GM12878 (cell line): ENCODE results near the gene TBC1D32. TPM values are rescaled to one million over a fixed set of nuclear protein-coding genes. Genes with fewer than 3 reads are reported as not detected.

Experiments
- ATAC-seq: fragments of 200-7000 bp; cut with Tn5 transposase; 3 replicates; pipeline ENCODE4 v1.9.1; 2020; ENCODE audit warnings: mild to moderate bottlenecking, moderate library complexity
- BruUV-seq: library from RNA; stranded (reverse); fragments of 400-500 nt; replicated peaks from 2 replicates; lab custom pipeline; 2021; lab: Mats Ljungman, UMichigan
- CTCF ChIA-PET: fragments of 300-600 bp; sonication (Branson Sonifier 250); formaldehyde crosslinking; extraction: SDS; loops from one replicate; lab custom pipeline; 2021; ENCODE audit warnings: inconsistent platforms; lab: Yijun Ruan, JAX
- POLR2A ChIA-PET: fragments of 350-600 bp; formaldehyde crosslinking; extraction: SDS; loops from one replicate; lab custom pipeline; 2021; ENCODE audit warnings: inconsistent platforms; lab: Charles Lee
- RAD21 ChIA-PET: fragments of 300-600 bp; sonication (Branson Sonifier 250); formaldehyde crosslinking; loops from one replicate; lab custom pipeline; 2023; ENCODE audit warnings: antibody characterized with exemption; ENCODE audit not compliant: unreplicated experiment; lab: Charles Lee
- SMC1A ChIA-PET: fragments of 300-600 bp; sonication (Branson Sonifier 250); formaldehyde crosslinking; loops from one replicate; lab custom pipeline; 2023; ENCODE audit not compliant: unreplicated experiment, uncharacterized antibody; lab: Charles Lee
- DNase-seq: peaks from one replicate; pipeline ENCODE4 v3.0.0-alpha.2; 2011; ENCODE audit warnings: low read depth, low spot score
- FAIRE-seq: peaks from 3 replicates; lab custom pipeline; 2011; peaks lifted over from hg19 to GRCh38; lab: Jason Lieb, UNC
- H2AFZ ChIP-seq: 2 replicates; pipeline ENCODE4 v1.6.0; 2011; ENCODE audit warnings: low read depth, low read length, control low read depth; ENCODE audit not compliant: control insufficient read depth
- H3K27ac ChIP-seq: 2 replicates; pipeline ENCODE4 v1.5.1; 2011; ENCODE audit warnings: control low read depth; ENCODE audit not compliant: control insufficient read depth, insufficient read depth
- H3K27me3 ChIP-seq, 2 experiments: replicated peaks in 1 of 2; 2 replicates each; pipeline versions ENCODE4 v1.6.0 to v1.6.1; 2011; ENCODE audit warnings: low read length in 1 of 2; ENCODE audit not compliant: control insufficient read depth in 2 of 2, insufficient read depth in 2 of 2
- H3K36me3 ChIP-seq, 2 experiments: 2 replicates each; pipeline ENCODE4 v1.5.1; 2011; ENCODE audit warnings: low read length in 1 of 2; ENCODE audit not compliant: control insufficient read depth in 2 of 2, insufficient read depth in 2 of 2
- H3K4me1 ChIP-seq: 2 replicates; pipeline ENCODE4 v1.6.1; 2011; ENCODE audit warnings: mild to moderate bottlenecking, low read length, moderate library complexity, mixed read lengths; ENCODE audit not compliant: control insufficient read depth, insufficient read depth
- H3K4me2 ChIP-seq: 2 replicates; pipeline ENCODE4 v1.6.0; 2011; ENCODE audit warnings: control low read depth; ENCODE audit not compliant: control insufficient read depth, insufficient read depth
- H3K4me3 ChIP-seq: fragments of 200-600 bp; sonication (generic); 2 replicates; pipeline ENCODE4 v1.5.1; 2016
- H3K79me2 ChIP-seq: 2 replicates; pipeline ENCODE4 v1.6.0; 2011; ENCODE audit warnings: low read length; ENCODE audit not compliant: control insufficient read depth, insufficient read depth
- H3K9ac ChIP-seq: 2 replicates; pipeline ENCODE4 v1.8.0; 2011; ENCODE audit warnings: low read length, control low read depth, mixed read lengths; ENCODE audit not compliant: control insufficient read depth, insufficient read depth
- H3K9me3 ChIP-seq: replicated peaks from 3 replicates; pipeline ENCODE4 v1.5.1; 2011; ENCODE audit warnings: mild to moderate bottlenecking, low read length; ENCODE audit not compliant: control insufficient read depth, insufficient read depth
- H4K20me1 ChIP-seq: 2 replicates; pipeline ENCODE4 v1.6.0; 2011; ENCODE audit not compliant: control insufficient read depth, insufficient read depth
- EED ChIP-seq: sonication (generic); IDR thresholded peaks from 2 replicates; pipeline ENCODE4 v1.6.1; 2016; ENCODE audit warnings: antibody characterized with exemption, low read depth
- EGR1 ChIP-seq, 2 experiments: IDR thresholded peaks; 1 replicate in 1 of 2; 2 replicates in 1 of 2; pipeline ENCODE4 v1.6.1; 2011 to 2012; ENCODE audit warnings: low read depth in 2 of 2, low read length in 2 of 2, borderline replicate concordance in 1 of 2, mild to moderate bottlenecking in 1 of 2, moderate library complexity in 1 of 2
- EP300 ChIP-seq, 2 experiments: fragments of 150-350 bp in 1 of 2; IDR thresholded peaks; 2 replicates each; pipeline ENCODE4 v1.6.1; 2011 to 2012; ENCODE audit warnings: low read depth in 2 of 2, low read length in 2 of 2, borderline replicate concordance in 1 of 2, improper control_type of control experiment in 1 of 2, inconsistent platforms in 1 of 2; ENCODE audit not compliant: control insufficient read depth in 1 of 2
- IRF4 ChIP-seq: IDR thresholded peaks from 2 replicates; pipeline ENCODE4 v1.6.1; 2011; ENCODE audit warnings: low read depth, low read length
- MEF2B ChIP-seq: fragments of 450-650 bp; IDR thresholded peaks from 2 replicates; pipeline ENCODE4 v1.6.1; 2018; ENCODE audit warnings: mild to moderate bottlenecking, moderate library complexity; ENCODE audit not compliant: partially characterized antibody, poor library complexity, severe bottlenecking
- MTA2 ChIP-seq: fragments of 450-650 bp; IDR thresholded peaks from 2 replicates; pipeline ENCODE4 v1.6.1; 2016; ENCODE audit warnings: low read depth, mild to moderate bottlenecking, moderate library complexity
- NBN ChIP-seq: fragments of 450-650 bp; IDR thresholded peaks from 2 replicates; pipeline ENCODE4 v1.6.1; 2016
- POLR2AphosphoS2 ChIP-seq: IDR thresholded peaks from 2 replicates; pipeline ENCODE4 v1.6.1; 2011; ENCODE audit warnings: low read depth, mild to moderate bottlenecking, low read length, improper control_type of control experiment, moderate library complexity
- RAD21 ChIP-seq: IDR thresholded peaks from 2 replicates; pipeline ENCODE4 v1.6.1; 2011; ENCODE audit warnings: mild to moderate bottlenecking, low read depth, low read length, moderate library complexity; ENCODE audit not compliant: insufficient read depth
- RCOR1 ChIP-seq: conservative IDR thresholded peaks from 2 replicates; pipeline ENCODE4 v1.6.1; 2012; ENCODE audit warnings: low read depth, low read length, improper control_type of control experiment
- ZNF217 ChIP-seq: fragments of 450-650 bp; IDR thresholded peaks from 2 replicates; pipeline ENCODE4 v1.6.1; 2017; ENCODE audit warnings: antibody characterized with exemption, mild to moderate bottlenecking
- in situ Hi-C: fragments of 300-500 bp; cut with MboI; formaldehyde crosslinking; loops from 9 replicates; pipeline ENCODE4 v1.14.3; 2018; ENCODE audit warnings: mixed read lengths
- intact Hi-C: fragments of 100-400 bp; cut with micrococcal nuclease; formaldehyde crosslinking; loops from one replicate; pipeline ENCODE4 v1.14.2; 2022; ENCODE audit not compliant: unreplicated experiment
- polyA plus RNA-seq, 11 experiments: library from polyadenylated mRNA; depleted of rRNA in 4 of 11; unstranded in 6 of 11; stranded (reverse) in 5 of 11; fragments of >200 nt; fragmentation: Nextera tagmentation in 4 of 11; fragmentation: Illumina TruSeq in 1 of 11; extraction: Ambion mirVana in 4 of 11; extraction: Trizol in 1 of 11; gene quantifications; 1 replicate in 1 of 11; 2 replicates in 10 of 11; pipeline versions ENCODE4 v1.2.1 to v1.2.3, GENCODE V29; 2011 to 2016; ENCODE audit warnings: inconsistent platforms in 2 of 11, missing spikeins in 2 of 11, low read depth in 1 of 11
- total RNA-seq, 4 experiments: library from RNA; depleted of rRNA in 3 of 4; stranded (reverse); fragments of >200 nt in 3 of 4; fragmentation: Illumina TruSeq in 1 of 4; extraction: Trizol in 1 of 4; gene quantifications; 2 replicates each; pipeline versions ENCODE4 v1.2.1 to v1.2.3, GENCODE V29; 2013 to 2021
- TF ChIP-seq, protein P1 (sequence below): fragments of 450-650 bp; IDR thresholded peaks from 2 replicates; pipeline ENCODE4 v1.6.1; 2018; ENCODE audit warnings: mild to moderate bottlenecking, low read depth, moderate library complexity; ENCODE audit not compliant: partially characterized antibody
- TF ChIP-seq, protein P2 (sequence below): fragments of 450-650 bp; IDR thresholded peaks from 2 replicates; pipeline ENCODE4 v1.6.1; 2017; ENCODE audit warnings: borderline replicate concordance

The TBC1D32 gene
- total and polyA plus RNA-seq, 10 of the 15 experiments (the other 5 are each of a cell fraction or from before 2014, with no cell fraction given), result 2.2 to 10.2 (median 4.1) TPM

DNA sequence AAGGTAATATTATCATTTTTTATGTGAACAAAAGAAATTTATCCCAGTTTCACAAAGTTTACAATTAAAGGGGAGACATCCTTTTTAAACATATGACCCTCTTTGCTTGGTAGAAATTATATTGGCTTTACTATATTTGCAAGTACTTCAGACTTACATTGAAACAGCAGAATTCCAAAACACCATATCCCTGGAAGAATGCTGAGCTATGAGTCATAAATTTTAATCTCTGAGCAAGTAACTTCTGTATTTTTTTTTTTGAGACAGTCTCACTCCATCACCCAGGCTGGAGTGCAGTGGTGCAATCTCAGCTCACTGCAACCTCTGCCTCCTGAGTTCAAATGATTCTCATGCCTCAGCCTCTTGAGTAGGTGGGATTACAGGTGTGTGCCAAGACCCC, 240.4 kb downstream of the TBC1D32 start:
- Histone ChIP-seq H4K20me1 (no peaks in the 10 kb centered on the region), H3K9ac (no peak overlapping the region), H3K36me3 (no peaks in the 10 kb centered on the region), H3K79me2 (no peaks in the 10 kb centered on the region), H3K4me1 (no peaks in the 10 kb centered on the region), H3K4me2 (no peak overlapping the region)
- DNase-seq (no peak), FAIRE-seq (no peak)
- ChIA-PET RAD21 (no interaction called here), CTCF (no interaction called here)
- BruUV-seq, result no TSS peak
- no peak for TF ChIP-seq MEF2B
- no peak for TF ChIP-seq RAD21
- no peak for TF ChIP-seq NBN
- TF ChIP-seq, protein P1, sequence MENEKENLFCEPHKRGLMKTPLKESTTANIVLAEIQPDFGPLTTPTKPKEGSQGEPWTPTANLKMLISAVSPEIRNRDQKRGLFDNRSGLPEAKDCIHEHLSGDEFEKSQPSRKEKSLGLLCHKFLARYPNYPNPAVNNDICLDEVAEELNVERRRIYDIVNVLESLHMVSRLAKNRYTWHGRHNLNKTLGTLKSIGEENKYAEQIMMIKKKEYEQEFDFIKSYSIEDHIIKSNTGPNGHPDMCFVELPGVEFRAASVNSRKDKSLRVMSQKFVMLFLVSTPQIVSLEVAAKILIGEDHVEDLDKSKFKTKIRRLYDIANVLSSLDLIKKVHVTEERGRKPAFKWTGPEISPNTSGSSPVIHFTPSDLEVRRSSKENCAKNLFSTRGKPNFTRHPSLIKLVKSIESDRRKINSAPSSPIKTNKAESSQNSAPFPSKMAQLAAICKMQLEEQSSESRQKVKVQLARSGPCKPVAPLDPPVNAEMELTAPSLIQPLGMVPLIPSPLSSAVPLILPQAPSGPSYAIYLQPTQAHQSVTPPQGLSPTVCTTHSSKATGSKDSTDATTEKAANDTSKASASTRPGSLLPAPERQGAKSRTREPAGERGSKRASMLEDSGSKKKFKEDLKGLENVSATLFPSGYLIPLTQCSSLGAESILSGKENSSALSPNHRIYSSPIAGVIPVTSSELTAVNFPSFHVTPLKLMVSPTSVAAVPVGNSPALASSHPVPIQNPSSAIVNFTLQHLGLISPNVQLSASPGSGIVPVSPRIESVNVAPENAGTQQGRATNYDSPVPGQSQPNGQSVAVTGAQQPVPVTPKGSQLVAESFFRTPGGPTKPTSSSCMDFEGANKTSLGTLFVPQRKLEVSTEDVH, result no peak
- TF ChIP-seq ZNF217, result no peak
- TF ChIP-seq IRF4, result no peak
- no peak for TF ChIP-seq EP300 (IDR thresholded peaks at IDR 0.05; ENCODE audit: borderline replicate concordance in 1 of 2, control insufficient read depth in 1 of 2, low read depth in 2 of 2, low read length in 2 of 2)
- TF ChIP-seq EGR1 (IDR thresholded peaks at IDR 0.05; ENCODE audit: borderline replicate concordance in 1 of 2, low read depth in 2 of 2, low read length in 2 of 2), result no peak
- TF ChIP-seq, protein P2, sequence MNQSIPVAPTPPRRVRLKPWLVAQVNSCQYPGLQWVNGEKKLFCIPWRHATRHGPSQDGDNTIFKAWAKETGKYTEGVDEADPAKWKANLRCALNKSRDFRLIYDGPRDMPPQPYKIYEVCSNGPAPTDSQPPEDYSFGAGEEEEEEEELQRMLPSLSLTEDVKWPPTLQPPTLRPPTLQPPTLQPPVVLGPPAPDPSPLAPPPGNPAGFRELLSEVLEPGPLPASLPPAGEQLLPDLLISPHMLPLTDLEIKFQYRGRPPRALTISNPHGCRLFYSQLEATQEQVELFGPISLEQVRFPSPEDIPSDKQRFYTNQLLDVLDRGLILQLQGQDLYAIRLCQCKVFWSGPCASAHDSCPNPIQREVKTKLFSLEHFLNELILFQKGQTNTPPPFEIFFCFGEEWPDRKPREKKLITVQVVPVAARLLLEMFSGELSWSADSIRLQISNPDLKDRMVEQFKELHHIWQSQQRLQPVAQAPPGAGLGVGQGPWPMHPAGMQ, result no peak
- TF ChIP-seq POLR2AphosphoS2, result no peak
- TF ChIP-seq RCOR1, result no peak
- no peak for TF ChIP-seq MTA2
- no peak for TF ChIP-seq EED
- TF ChIP-seq, all 136 proteins: peak for 0
- no peaks in the 10 kb centered on the region for H3K9me3 ChIP-seq
- no peak overlapping the region for H3K27ac ChIP-seq
- SMC1A ChIA-PET, result no interaction called here
- POLR2A ChIA-PET, result no interaction called here
- intact Hi-C loops, result no loop called here
- in situ Hi-C loops, result no loop called here
- H3K27me3 ChIP-seq, result no peaks in the 10 kb centered on the region
- H2AFZ ChIP-seq, result no peak overlapping the region
- H3K4me3 ChIP-seq, result no peak overlapping the region
- ATAC-seq, result no peak
